WTC11 (cell line): ENCODE measurements around the gene CEP170B. TPM values are rescaled to one million over a fixed set of nuclear protein-coding genes. Genes with fewer than 3 reads are reported as not detected.

ENCODE experiments used
- ATAC-seq: fragments of 200-7000 bp; cut with Tn5 transposase; 2 replicates; pipeline ENCODE4 v1.10.0; 2021; ENCODE audit warnings: mild to moderate bottlenecking, moderate library complexity
- CTCF ChIA-PET: fragments of 300-600 bp; sonication (Branson Sonifier 250); formaldehyde crosslinking; loops from one replicate; lab custom pipeline; 2021; ENCODE audit warnings: antibody characterized with exemption; lab: Charles Lee
- POLR2A ChIA-PET: fragments of 350-600 bp; sonication (Branson Sonifier 250); formaldehyde crosslinking; loops from one replicate; lab custom pipeline; 2021; ENCODE audit warnings: antibody characterized with exemption; lab: Charles Lee
- DNase-seq: peaks from one replicate; pipeline ENCODE4 v3.0.0; 2021; ENCODE audit warnings: low spot score
- H3K27ac Mint-ChIP-seq: 2 replicates; pipeline ENCODE4 v1.8.0; 2021; ENCODE audit warnings: mixed read lengths
- H3K27me3 Mint-ChIP-seq: 2 replicates; pipeline ENCODE4 v1.8.0; 2021; ENCODE audit warnings: low read depth, mild to moderate bottlenecking, moderate library complexity, mixed read lengths
- H3K36me3 Mint-ChIP-seq: 2 replicates; pipeline ENCODE4 v1.8.0; 2021; ENCODE audit warnings: mixed read lengths
- H3K4me1 Mint-ChIP-seq: 2 replicates; pipeline ENCODE4 v1.8.0; 2022; ENCODE audit warnings: mixed read lengths
- H3K4me3 Mint-ChIP-seq: 2 replicates; pipeline ENCODE4 v1.8.0; 2021; ENCODE audit warnings: mild to moderate bottlenecking, moderate library complexity, mixed read lengths
- H3K9me3 Mint-ChIP-seq: 2 replicates; pipeline ENCODE4 v1.8.0; 2021; ENCODE audit warnings: mixed read lengths
- EMX1 ChIP-seq: fragments of 250-450 bp; sonication (Bioruptor Pico); IDR thresholded peaks from 2 replicates; pipeline ENCODE4 v1.8.0; 2021; ENCODE audit warnings: mild to moderate bottlenecking
- FOXP1 ChIP-seq: sonication (generic); formaldehyde crosslinking; IDR thresholded peaks from 2 replicates; pipeline ENCODE4 v1.8.0; 2022; ENCODE audit warnings: missing genetic modification reagents, mild to moderate bottlenecking, moderate library complexity, borderline replicate concordance
- FOXP4 ChIP-seq: sonication (generic); formaldehyde crosslinking; IDR thresholded peaks from 2 replicates; pipeline ENCODE4 v1.8.0; 2022; ENCODE audit warnings: mild to moderate bottlenecking, missing genetic modification reagents
- HMGXB4 ChIP-seq: sonication (generic); formaldehyde crosslinking; IDR thresholded peaks from 2 replicates; pipeline ENCODE4 v1.8.1; 2023; ENCODE audit warnings: mild to moderate bottlenecking, moderate library complexity, missing genetic modification reagents
- IRF2 ChIP-seq: sonication (generic); formaldehyde crosslinking; IDR thresholded peaks from 2 replicates; pipeline ENCODE4 v1.8.0; 2022; ENCODE audit warnings: low read depth, missing genetic modification reagents, borderline replicate concordance
- MXD4 ChIP-seq: fragments of 250-450 bp; sonication (Bioruptor Pico); IDR thresholded peaks from 2 replicates; pipeline ENCODE4 v1.8.0; 2021; ENCODE audit warnings: mild to moderate bottlenecking, moderate library complexity, borderline replicate concordance
- MYBL2 ChIP-seq: sonication (generic); formaldehyde crosslinking; IDR thresholded peaks from 2 replicates; pipeline ENCODE4 v1.8.1; 2023; ENCODE audit warnings: mild to moderate bottlenecking, moderate library complexity, missing genetic modification reagents
- NR3C1 ChIP-seq: sonication (generic); formaldehyde crosslinking; conservative IDR thresholded peaks from 2 replicates; pipeline ENCODE4 v1.8.1; 2023; ENCODE audit warnings: low read depth, mild to moderate bottlenecking, missing genetic modification reagents
- RELA ChIP-seq: sonication (generic); formaldehyde crosslinking; IDR thresholded peaks from 2 replicates; pipeline ENCODE4 v1.8.1; 2022; ENCODE audit warnings: missing genetic modification reagents, mild to moderate bottlenecking, borderline replicate concordance
- RORB ChIP-seq: fragments of 250-450 bp; sonication (Bioruptor Pico); IDR thresholded peaks from 2 replicates; pipeline ENCODE4 v1.9.0; 2021; ENCODE audit warnings: mild to moderate bottlenecking
- SP1 ChIP-seq: sonication (generic); formaldehyde crosslinking; conservative IDR thresholded peaks from 2 replicates; pipeline ENCODE4 v1.8.1; 2022; ENCODE audit warnings: missing genetic modification reagents
- TCF7 ChIP-seq: sonication (generic); formaldehyde crosslinking; IDR thresholded peaks from 2 replicates; pipeline ENCODE4 v1.8.0; 2022; ENCODE audit warnings: mild to moderate bottlenecking, low read depth, missing genetic modification reagents, moderate library complexity
- USF2 ChIP-seq: sonication (generic); formaldehyde crosslinking; IDR thresholded peaks from 2 replicates; pipeline ENCODE4 v1.8.1; 2023; ENCODE audit warnings: mild to moderate bottlenecking, missing genetic modification reagents, moderate library complexity
- ZBTB21 ChIP-seq: sonication (generic); formaldehyde crosslinking; IDR thresholded peaks from 2 replicates; pipeline ENCODE4 v1.8.1; 2023; ENCODE audit warnings: mild to moderate bottlenecking, missing genetic modification reagents, borderline replicate concordance
- ZNF138 ChIP-seq: sonication (generic); formaldehyde crosslinking; conservative IDR thresholded peaks from 2 replicates; pipeline ENCODE4 v1.8.1; 2022; ENCODE audit warnings: mild to moderate bottlenecking, moderate library complexity, missing genetic modification reagents
- ZNF512 ChIP-seq: sonication (generic); formaldehyde crosslinking; IDR thresholded peaks from 2 replicates; pipeline ENCODE4 v1.8.1; 2022; ENCODE audit warnings: missing genetic modification reagents, borderline replicate concordance
- total RNA-seq: library from RNA; stranded (reverse); gene quantifications from 3 replicates; pipeline ENCODE4 v1.2.3, GENCODE V29; 2021

The CEP170B gene
- total RNA-seq, 1 experiment from 2014 or later: 47.0 TPM

- TF ChIP-seq MYBL2 (CRISPR knock-in tag) (no peak), ZNF512 (CRISPR knock-in tag) (no peak)
Measured at GRCh38 chr14:104826189-104826860, 38.7 kb upstream of the CEP170B start (continued).

GRCh38 chr14:104826861-104827176 lies 38.2 kb upstream of the CEP170B start:
- no peak for ATAC-seq
- ChIA-PET POLR2A (interaction anchor here (0.5 to 1.9 kb wide), 4 partner anchors 17 to 74 kb away, joined by 4 to 7 read pairs (median 6); partner anchors contain the start of gene SIVA1), CTCF (interaction anchor here (0.5 to 4.0 kb wide), 46 partner anchors 14 to 1896 kb away, joined by 3 to 164 read pairs (median 6); partner anchors contain the start of genes CEP170B, SIVA1 and ZBTB42)
- Mint-ChIP-seq H3K4me3 (peak overlapping the region; percentile 80), H3K27me3 (peaks cover 34% of the 10 kb centered on the region), H3K4me1 (peaks cover 11% of the 10 kb centered on the region; the same call in 1 of the 2 replicates), H3K36me3 (no peaks in the 10 kb centered on the region; the same call in 1 of the 2 replicates), H3K9me3 (peaks cover 14% of the 10 kb centered on the region), H3K27ac (no peak overlapping the region)
- TF ChIP-seq EMX1 (CRISPR knock-in tag) (no peak), MXD4 (CRISPR knock-in tag) (no peak)
- DNase-seq: no peak

- Mint-ChIP-seq H3K4me3 (peak overlapping the region; percentile 80), H3K9me3 (peaks cover 18% of the 10 kb centered on the region), H3K27ac (no peak overlapping the region), H3K36me3 (no peaks in the 10 kb centered on the region; the same call in 1 of the 2 replicates), H3K27me3 (peaks cover 34% of the 10 kb centered on the region), H3K4me1 (peaks cover 11% of the 10 kb centered on the region; the same call in 1 of the 2 replicates)
- DNase-seq: peak; percentile 93
- peak; percentile 89 for ATAC-seq
- ChIA-PET POLR2A (interaction anchor here (0.5 to 1.9 kb wide), 3 partner anchors 17 to 59 kb away, joined by 4 to 7 read pairs (median 6); no protein-coding TSS in a partner anchor), CTCF (interaction anchor here (0.5 to 4.0 kb wide), 50 partner anchors 13 to 1897 kb away, joined by 3 to 164 read pairs (median 6); partner anchors contain the start of genes CEP170B, SIVA1 and ZBTB42)
- TF ChIP-seq IRF2: no peak
- TF ChIP-seq EMX1 (CRISPR knock-in tag): no peak
- 0 out of 2 replicates have a peak, but pooled peaks have one; percentile 16 for TF ChIP-seq ZBTB21 (CRISPR knock-in tag)
- TF ChIP-seq SP1 (CRISPR knock-in tag): peak; percentile 63
- no peak for TF ChIP-seq RORB (CRISPR knock-in tag)
- no peak for TF ChIP-seq ZNF138
- TF ChIP-seq USF2 (CRISPR knock-in tag): peak; percentile 18; the same call in 1 of the 2 replicates
- 0 out of 2 replicates have a peak, but pooled peaks have one; percentile 6 for TF ChIP-seq NR3C1 (CRISPR knock-in tag)
- TF ChIP-seq MXD4 (CRISPR knock-in tag): no peak
- no peak for TF ChIP-seq RELA (CRISPR knock-in tag)
- TF ChIP-seq HMGXB4 (CRISPR knock-in tag): no peak
- TF ChIP-seq FOXP1 (CRISPR knock-in tag): peak; percentile 82; the same call in 1 of the 2 replicates
- TF ChIP-seq FOXP4 (CRISPR knock-in tag): no peak
- TF ChIP-seq TCF7: no peak
Measured at GRCh38 chr14:104827177-104828055, 37.7 kb upstream of the CEP170B start.
